ENCODE results near the gene GRM4.
"Not testable (repeated sequence)": the region's sequence is repeated elsewhere in the genome, so short reads cannot be mapped to it uniquely, and the experiment has no call there.

The GRM4 gene

DNA sequence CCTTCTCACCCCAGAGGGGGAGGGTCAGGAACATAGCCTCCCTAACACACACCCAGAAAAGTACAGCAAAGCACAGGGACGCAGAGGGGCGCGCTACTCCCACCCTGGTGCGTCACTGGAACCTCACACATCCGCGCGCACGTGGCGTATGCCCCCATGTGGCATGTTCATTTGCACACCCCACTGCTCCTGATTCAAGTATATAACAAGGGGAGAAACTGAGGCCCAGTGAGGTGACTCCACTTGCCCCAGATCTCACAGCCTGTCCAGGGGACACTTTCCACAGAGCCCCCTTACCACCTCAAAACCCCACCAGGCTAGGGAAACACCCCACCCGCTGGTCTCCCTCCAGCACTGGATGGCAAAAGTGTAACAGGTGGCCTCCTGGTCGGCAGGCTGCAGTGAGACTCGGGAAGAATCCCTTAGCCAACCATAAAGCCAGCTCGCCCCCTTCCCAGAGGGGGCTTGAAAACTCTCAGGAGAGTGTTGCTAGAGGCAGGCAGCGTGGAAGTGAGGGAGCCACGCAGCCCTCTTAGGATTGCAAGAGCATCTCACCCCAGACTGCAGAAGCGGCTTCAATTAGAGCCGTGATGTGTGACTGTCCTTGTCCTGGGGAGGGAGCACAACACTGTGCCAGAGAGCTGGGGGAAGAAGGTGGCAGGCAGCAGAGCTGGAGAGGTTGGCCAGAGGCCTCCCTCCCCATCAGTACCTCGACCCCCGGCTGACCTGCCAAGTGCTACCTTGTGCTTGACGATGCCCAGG lies at the start of gene GRM4:
GRM4 (minus strand) TSS at position 67 of the 762 bp plus-strand sequence. CDS start 12,591 bp downstream, outside the sequence.
- no peak for DNase-seq (ENCODE audit: low spot score)

DNA sequence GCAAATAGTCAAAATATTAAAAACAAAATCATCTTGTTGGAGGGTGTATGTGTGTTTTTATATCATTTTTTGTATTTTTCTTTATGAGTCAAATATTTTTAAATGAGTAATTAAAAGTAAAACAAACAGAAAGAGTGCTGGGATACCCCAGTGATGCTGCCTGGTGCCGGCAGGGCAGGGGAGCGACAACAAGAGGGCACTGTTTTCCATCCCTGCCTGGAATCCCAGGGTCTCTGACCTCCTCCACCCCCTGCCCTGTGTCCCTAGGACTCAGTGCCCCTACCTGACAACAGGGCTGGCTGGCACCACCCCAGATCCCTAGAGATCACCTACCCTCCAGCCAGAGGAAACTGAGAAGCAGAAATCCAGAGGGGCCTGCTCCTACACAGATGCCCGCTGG lies 48.9 kb upstream of the GRM4 start:
- no peak for DNase-seq (ENCODE audit: low spot score)

DNA sequence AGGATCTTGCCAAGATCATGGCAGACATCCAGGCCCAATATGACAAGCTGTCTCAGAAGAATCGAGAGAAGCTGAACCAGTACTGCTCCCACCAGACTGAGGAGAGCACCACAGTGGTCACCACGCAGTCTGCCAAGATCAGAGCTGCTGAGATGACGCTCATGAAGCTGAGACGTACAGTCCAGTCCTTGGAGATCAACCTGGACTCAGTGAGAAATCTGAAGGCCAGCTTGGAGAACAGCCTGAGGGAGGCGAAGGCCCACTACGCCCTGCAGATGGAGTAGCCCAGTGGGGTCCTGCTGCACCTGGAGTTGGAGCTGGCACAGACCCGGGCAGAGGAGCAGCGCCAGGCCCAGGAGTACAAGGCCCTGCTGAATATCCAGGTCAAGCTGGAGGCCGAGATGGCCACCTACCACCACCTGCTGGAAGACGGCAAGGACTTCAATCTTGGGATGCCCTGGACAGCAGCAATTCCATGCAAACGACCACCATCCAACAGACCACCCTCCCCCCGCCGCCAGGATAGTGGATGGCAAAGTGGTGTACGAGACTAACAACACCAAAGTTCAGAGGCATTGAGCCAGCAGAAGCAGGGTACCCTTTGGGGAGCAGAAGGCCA lies 44.7 kb upstream of the GRM4 start:
- DNase-seq (ENCODE audit: low spot score), result peak; percentile 0

DNA sequence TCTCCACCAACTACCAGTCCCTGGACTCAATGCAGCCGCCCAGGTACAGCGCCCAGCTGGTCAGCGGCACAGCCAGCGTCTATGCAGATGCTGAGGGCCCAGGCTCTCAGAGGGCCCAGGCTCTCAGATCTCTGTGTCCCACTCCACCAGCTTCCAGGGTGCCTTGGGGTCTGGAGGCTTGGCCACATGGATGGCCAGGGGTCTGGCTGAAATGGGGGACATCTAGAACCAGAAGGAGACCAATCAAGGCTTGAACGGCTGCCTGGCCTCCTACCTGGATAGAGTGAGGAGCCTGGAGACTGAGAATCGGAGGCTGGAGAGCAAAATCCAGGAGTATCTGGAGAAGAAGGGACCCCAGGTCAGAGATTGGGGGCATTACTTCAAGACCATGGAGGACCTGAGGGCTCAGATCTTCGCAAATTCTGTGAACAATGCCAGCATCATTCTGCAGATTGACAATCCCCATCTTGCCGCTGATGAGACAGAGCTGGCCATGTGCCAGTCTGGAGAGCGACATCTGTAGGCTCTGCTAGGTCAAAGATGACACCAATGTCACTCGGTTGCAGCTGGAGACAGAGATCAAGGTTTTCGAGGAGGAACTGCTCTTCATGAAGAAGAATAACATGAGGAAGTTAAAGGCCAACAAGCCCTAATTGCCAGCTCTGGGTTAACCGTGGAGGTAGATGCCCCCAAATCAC lies 44.1 kb upstream of the GRM4 start:
- DNase-seq (ENCODE audit: low spot score), result peak; percentile 1

DNA sequence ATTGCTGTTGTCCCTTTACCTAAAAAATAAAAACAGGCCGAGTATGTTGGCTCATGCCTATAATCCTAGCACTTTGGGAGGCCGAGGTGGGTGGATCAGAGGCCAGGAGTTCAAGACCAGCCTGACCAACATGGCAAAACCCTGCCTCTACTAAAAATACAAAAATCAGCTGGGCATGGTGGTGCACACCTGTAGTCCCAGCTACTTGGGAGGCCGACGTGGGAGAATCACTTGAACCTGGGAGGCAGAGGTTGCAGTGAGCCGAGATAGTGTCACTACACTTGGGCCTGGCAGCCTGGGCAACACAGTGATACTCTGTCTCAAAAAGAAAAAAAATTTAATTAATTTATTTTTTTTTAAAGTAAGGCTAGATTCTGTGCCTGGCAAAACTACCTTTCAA lies 38.8 kb upstream of the GRM4 start:
- not testable (repeated sequence) for DNase-seq (ENCODE audit: low spot score)

DNA sequence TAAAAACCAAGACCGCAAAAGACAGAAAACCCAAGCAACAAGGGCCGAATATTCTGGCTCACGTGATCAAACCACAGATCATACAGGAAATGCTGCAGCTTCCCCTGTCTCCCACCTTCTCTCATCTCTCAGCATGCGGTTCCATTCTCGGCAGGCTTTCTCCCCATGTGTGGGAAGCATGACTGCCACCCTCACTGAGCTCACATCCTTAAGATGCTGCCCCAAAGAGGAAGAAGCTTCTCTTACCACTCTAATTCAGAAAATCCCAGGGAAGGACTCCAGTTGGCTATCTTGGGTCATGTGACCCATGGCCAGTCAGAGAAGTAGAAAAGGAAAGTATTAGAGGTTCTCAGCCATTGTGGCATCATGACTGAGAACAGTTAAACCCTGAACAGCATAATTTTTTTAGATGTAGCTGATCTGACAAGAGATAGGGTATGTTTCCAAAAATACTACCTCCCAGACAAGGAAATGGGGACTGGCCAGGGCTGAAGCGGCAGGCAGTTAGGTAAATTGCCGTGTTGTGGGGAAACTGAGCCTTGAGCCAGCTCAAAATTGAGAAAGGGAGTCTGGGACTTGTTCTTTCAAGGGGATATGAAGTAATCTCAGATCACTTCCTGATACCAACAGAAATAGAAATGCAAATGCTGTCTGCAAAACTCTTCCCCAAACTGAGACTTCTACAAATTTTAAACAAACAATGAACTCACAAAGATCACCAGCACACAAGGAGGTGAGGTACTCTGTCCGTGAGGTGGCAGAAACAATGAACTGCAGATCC lies 37.1 kb upstream of the GRM4 start:
- DNase-seq (ENCODE audit: low spot score), result peak; percentile 9

DNA sequence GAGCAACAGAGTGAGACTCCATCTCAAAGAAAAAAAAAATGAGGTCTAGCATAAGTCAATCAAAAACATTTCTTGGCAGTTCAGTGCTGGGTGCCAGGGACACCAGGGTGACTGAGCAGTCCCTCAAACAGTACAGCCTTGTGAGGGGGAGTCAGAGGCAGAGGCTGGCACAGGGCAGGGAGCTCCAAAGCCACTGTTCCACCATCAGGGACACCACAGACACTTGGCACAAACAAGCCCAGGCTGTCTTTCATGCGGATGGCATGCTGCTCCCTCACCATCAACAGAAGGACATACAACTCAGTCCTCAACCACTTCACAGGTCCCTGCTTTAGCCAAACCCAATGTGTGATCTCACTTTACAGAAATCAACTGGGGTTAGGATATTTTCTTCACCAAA lies 36.0 kb upstream of the GRM4 start:
- peak; percentile 6 for DNase-seq (ENCODE audit: low spot score)

DNA sequence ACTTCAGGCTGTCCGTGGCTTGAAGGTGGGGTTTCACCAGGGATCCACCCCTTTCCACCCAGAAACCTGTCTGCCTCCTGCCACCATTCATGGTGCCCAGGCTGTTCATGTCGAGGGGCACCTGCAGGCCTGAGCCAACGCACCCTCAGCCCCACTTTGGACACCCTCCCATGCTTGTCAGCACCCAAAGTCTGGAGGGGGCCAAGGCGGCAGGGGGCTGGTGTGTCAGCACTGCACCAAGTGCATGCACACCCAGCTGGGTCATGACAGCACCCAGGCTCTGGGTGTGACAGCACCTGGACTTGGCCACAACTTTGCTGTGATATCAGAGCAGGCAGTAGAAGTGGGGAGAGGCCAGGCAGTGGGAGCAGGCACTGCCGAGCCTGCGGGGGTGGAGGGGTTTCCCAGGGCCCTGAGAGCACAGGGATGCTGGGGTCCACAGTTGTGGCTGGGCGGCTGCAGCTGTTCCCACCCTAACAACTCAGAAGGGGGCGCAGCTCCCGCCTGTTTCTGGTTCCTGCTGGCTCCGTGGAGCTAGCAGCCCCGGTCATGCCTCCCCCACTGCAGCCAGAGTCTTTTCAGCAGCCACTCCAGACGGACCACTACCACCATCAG lies 33.3 kb upstream of the GRM4 start:
- DNase-seq (ENCODE audit: low spot score), result peak; percentile 2

DNA sequence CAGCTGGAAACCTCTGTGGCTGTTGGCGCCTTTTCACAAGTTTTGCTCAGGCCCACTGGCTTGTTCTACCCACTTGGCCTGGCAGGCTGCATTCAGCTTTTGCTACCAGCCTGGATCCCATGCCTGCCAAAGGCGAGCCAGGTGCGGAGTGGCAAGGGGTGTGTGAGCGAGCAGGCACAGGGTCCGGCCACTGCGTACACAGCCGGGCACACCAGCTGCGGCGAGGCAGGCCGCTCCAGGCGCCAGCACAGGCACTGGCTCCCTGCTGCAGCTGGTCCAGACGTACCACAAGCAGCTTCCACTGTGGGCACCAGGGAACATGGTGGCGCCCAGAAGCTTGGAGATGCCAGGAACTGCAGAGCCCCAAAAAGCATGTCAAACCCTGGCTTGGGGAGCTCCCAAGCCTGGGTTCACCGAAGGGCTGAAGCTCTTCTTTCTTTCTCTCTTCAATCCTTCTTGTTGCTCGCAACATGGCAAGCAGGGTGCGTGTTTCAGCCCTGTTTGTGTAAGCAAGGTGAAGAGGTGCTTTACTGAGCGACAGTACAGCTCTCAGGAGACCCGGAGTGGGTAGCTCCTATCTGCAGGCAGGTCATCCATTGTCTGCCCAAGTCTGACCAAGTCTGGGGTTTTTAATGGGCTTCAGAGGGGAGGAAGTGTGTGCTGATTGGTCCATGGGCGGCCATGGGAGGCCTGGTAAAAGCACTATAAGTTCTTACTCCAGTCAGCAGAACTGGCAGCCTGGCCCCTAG lies 32.6 kb upstream of the GRM4 start:
- peak; percentile 0 for DNase-seq (ENCODE audit: low spot score)

DNA sequence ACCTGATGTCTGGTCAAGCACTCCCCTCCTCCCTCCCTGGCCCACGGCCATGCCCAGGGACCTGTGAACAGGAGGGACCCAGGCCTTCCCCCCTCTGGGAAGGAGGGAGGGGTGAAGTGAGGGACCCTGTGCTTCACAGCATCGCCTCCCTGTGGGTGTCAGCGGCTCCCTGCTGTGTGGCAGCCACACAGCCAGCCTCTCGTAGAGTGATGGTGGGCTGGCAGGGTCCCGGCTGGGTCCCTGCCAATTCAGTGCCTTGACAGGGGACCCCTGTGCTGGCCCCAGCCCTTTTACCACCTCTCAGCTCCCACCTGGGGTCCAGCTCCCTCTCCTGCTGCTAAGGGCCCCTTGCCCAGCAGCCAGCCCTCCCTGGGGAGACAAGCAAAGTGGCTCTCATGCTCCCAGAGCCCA lies 31.3 kb upstream of the GRM4 start:
- DNase-seq (ENCODE audit: low spot score), result peak; percentile 5

DNA sequence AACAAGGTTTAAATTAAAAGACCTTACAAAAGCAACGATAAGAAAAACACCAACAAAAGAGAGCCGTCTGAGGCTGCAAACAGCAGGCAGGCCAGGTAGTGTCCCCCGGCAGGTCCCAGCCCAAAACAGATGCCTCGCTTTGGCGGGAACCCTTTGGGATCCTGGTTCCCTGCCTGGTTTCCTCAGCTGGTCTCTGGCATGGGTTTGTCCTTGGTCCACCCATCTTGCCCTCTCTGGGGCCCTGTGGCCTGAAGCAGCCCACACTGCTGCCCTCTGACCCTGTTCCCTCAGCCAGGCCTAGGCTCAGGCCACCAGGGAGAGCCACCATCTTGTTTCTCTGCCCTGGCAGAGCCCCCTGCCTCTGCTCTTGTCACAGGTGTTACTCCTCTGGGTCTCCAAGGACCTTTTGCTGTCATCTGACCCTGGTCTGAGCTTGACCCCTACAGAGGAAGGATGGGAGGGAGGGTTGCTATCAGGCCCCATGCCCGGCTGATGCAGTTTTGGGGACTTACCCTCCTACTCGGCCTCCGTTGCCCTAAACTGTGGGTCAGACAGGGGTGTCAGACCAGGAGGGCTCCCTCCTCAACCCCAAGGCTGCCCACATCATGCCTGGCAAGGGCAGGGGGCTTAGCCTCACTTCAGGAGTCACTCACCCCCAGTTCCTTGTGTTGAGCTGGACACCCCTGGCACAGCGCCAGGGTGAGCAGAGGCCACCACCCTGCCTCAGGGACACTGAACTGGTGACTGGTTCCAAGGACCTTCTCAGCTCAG lies 30.6 kb upstream of the GRM4 start:
- DNase-seq (ENCODE audit: low spot score), result peak; percentile 7

DNA sequence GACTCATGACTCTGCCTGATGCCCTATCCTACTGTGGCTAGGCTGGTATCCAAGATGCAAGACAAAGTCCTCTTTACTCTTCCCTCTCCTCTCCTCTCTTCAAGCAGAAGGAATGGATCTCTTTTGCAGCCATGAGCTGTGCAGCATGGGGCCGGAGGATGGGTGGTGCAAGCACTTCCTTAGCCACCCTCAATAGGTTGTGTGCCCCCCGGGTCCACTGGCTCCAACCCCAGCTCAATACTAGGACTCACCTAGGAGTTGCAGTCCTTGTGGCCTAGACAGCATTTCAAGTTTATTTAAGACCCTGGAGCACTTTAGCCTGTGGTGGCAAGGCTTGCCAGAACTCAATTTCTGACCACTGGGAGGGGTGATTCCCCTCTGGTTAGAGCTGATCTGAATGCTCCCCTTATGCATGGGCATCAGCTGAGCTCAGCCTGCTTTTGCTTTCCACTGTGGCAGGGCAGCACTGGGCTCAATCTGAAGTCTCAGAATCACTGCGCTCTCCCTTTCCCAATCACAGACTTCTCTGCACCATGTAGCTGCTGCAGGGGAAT lies 29.0 kb upstream of the GRM4 start:
- peak; percentile 0 for DNase-seq (ENCODE audit: low spot score)

DNA sequence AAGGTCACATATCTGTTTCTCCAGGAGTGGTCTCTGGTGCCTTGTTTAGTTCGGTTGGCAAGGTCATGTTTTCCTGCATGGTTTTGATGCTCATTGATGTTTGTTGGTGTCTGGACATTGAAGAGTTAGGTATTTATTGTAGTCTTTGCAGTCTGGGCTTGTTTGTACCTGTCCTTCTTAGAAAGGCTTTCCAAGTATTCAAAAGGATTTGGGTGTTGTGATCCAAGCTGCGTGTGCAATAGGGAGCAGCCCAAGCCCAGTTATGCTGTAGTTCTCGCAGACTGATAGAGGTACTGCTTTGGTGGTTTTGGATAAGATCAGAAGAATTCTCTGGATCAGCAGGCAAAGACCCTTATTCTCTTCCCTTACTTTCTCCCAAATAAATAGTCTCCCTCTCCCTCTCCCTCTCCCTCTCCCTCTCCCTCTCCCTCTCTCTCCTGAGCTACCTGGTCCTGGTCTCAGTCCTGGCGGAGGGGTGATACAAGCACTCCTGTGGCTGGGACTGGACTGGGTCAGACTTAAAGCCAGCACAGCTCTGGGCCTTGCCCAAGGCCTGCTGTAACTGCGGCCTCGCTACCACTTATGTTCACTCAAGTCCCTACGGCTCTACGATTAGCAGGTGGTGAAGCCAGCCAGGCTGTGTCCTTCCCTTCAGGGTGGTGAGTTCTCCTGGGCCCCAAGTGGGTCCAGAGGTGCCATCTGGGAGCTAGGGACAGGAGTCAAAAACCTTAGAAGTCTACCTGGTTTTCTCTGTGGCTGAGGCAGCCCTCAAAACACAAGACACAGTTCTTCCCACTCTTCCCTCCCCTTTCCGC lies 27.3 kb upstream of the GRM4 start:
- no peak for DNase-seq (ENCODE audit: low spot score)

DNA sequence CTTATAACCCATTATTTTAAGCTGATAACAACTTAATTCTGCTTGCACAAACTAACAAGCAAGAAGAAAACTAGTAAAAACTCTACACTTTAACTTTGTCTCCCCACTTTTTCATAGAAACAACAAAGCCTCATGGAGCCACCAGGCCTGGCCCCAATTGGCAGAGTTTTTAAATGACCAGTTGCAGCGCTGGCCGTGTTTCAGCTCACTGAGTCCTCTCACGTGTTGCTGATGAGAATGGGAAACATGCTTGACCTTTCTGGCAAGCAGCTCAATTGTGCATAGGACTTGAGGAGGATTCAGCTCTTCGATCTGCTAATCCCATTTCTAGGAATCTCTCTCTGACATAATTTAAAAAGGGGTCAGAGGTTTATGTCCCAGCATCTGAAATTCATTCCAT lies 24.5 kb upstream of the GRM4 start:
- peak; percentile 0 for DNase-seq (ENCODE audit: low spot score)

DNA sequence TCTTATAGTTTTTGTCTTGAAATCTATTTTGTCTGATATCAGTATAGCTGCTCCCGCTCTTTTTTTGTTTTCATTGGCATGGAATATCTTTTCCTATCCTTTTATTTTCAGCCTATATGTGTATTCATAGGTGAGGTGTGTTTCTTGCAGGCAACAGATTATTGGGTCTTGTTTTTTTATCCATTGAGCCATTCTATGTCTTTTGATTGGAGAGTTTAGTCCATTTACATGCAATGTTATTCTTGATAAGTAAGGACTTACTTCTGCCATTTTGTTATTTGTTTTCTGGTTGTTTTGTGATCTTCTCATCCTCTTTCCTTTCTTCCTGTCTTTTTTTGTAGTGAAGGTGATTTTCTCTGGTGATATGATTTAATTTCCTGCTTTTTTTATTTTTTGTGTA lies 24.0 kb upstream of the GRM4 start:
- no peak for DNase-seq (ENCODE audit: low spot score)

DNA sequence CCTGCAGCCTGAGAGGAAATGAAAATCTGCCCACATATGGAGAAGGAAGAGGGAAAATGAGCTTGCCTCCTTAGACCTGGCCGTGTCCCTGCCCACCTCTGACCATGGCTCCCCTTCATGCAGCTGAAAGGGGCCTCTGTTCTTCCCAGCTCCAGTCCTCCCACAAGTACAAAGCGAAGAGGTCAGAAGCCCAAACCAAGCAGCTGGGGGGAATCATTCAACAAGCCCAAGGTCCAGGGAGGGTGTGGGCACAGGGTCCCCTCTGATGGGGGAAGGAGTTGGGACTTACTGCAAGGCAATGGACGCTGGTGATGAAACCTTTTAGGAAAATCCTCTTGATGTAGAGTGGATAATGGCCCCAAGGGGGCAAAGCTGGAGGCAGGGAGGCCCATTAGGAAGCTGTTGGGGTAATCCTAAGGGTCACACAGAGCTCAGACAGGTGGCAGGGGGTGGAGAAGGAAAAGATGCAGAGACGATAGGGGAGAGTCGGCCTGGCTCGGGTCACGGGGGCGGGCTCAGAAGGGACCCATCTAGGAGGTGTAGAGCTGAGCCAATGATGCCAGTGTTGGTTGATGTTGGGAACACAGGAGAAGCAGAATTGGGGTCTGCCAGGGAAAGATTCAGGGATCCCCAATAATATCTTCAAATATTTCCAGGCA lies 16.1 kb upstream of the GRM4 start:
- DNase-seq (ENCODE audit: low spot score), result peak; percentile 0

DNA sequence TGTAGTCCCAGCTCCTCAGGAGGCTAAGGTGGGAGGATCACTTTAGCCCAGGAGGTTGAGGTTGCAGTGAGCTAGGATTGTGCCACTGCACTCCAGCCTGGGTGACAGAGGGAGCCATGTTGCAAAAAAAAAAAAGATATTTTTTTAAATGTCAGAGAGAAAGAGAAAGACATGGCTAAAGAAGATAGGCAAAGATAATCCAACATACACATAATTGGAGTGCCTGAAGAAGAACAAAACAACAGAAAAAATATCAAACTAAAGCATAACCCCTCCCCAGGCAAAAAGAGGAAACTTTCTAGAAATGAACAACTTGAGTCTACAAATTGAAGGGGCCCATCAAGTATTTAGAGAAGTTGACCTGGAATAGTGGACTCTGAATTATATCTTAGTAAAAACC lies 14.0 kb upstream of the GRM4 start:
- DNase-seq (ENCODE audit: low spot score), result no peak

DNA sequence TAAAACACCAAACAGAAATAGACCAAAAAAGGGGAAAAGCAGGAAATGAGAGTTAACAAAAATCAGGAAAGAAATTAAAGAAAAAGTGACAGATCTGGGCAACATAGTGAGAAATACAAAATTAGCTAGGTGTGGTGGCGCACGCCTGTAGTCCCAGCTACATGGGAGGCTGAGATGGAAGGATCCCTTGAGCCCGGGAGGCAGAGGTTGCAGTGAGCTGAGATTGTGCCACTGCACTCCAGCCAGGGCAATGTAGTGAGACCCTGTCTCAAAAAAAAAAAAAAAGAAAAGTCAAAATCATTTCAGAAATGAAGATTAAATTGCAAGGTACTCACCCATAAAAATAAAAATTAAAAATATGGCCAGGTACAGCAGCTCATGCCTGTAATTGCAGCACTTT lies 13.0 kb upstream of the GRM4 start:
- DNase-seq (ENCODE audit: low spot score), result no peak

DNA sequence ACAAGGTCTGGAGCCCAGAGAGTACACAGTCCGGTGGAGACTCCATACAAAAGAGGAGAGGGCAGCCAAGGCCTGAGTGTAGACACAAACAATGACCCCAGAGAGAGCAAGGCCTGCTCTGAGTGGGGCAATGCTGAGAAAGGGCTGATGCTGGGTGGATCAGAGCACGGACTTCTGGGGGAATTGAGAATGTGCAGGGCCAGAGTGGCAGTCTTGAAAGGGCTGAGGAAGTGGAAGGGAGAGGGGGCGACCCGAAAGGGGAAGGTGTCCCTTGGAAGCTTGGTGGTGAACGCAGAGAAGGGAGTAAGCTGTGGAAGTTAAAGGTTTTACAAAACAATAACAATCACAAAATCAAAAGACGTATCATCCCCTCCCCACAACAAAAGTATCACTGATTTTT lies 12.0 kb upstream of the GRM4 start:
- DNase-seq (ENCODE audit: low spot score), result no peak
